Endothelial cell of umbilical vein (primary cell): ENCODE measurements around the gene VWA8.

Experiments
- CTCF ChIP-seq, 2 donors: IDR thresholded peaks; 1 replicate in 1 of 2; 2 replicates in 1 of 2; pipeline ENCODE4 v1.5.1; 2011; ENCODE audit warnings: low read length in 2 of 2, mild to moderate bottlenecking in 2 of 2, moderate library complexity in 2 of 2, control low read depth in 1 of 2, inconsistent platforms in 1 of 2, low read depth in 1 of 2; ENCODE audit not compliant: insufficient read depth in 1 of 2; ENCODE audit errors: extremely low read depth in 1 of 2
- EZH2 ChIP-seq: IDR thresholded peaks from 2 replicates; pipeline ENCODE4 v1.6.1; 2012; ENCODE audit warnings: borderline replicate concordance, low read depth, mild to moderate bottlenecking, moderate library complexity, low read length, inconsistent platforms; ENCODE audit not compliant: severe bottlenecking
- FOS ChIP-seq: IDR thresholded peaks from 2 replicates; pipeline ENCODE4 v1.6.1; 2011; ENCODE audit warnings: mild to moderate bottlenecking, low read length, moderate library complexity, borderline replicate concordance; ENCODE audit not compliant: insufficient read depth
- GATA2 ChIP-seq: IDR thresholded peaks from 2 replicates; pipeline ENCODE4 v1.7.0; 2011; ENCODE audit warnings: low read depth, mild to moderate bottlenecking, moderate library complexity, mixed read lengths, low read length; ENCODE audit not compliant: insufficient read length, insufficient read depth
- MAX ChIP-seq: IDR thresholded peaks from 2 replicates; pipeline ENCODE4 v1.6.1; 2011; ENCODE audit not compliant: insufficient read depth, insufficient read length
- MYC ChIP-seq: IDR thresholded peaks from one replicate; pipeline ENCODE4 v1.6.1; 2011; ENCODE audit warnings: mild to moderate bottlenecking, low read depth, low read length
- POLR2A ChIP-seq: IDR thresholded peaks from 2 replicates; pipeline ENCODE4 v1.6.1; 2012; ENCODE audit warnings: low read depth, mild to moderate bottlenecking, control low read depth, low read length
- POLR2AphosphoS5 ChIP-seq: IDR thresholded peaks from 2 replicates; pipeline ENCODE4 v1.6.1; 2012; ENCODE audit warnings: low read depth, mild to moderate bottlenecking, control low read depth, low read length, moderate library complexity; ENCODE audit not compliant: insufficient read depth

- TF ChIP-seq EZH2 (no peak), POLR2AphosphoS5 (no peak), MAX (no peak), CTCF (IDR thresholded peaks at IDR 0.05; ENCODE audit: extremely low read depth in 1 of 2, insufficient read depth in 1 of 2, low read depth in 1 of 2, low read length in 2 of 2) (no peak), MYC (no peak), FOS (no peak), POLR2A (no peak), GATA2 (no peak)
Observed at GRCh38 chr13:42002066-42002465, 41.2 kb upstream of the VWA8 start.
